ENCODE data around the gene TMOD2.

DNA sequence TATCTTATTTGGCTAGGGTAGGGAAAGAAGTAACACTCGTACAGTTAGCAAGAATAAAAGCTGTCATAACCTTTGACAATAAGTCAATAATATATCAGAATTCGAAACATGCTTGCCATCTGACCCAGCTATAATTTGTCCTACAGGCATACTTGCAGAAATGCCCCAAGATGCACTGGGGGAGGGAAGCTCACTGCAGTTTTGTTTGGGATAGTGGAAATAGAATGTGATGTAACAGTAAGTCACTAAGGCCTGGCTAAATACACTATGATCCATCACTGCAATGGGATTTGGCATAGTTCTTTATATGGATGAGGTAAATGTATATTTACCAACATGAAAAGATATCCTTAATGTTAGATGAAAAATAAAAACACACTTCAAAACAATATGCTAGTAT is 52.6 kb downstream of the TMOD2 start:
- TF ChIP-seq, protein P1, sequence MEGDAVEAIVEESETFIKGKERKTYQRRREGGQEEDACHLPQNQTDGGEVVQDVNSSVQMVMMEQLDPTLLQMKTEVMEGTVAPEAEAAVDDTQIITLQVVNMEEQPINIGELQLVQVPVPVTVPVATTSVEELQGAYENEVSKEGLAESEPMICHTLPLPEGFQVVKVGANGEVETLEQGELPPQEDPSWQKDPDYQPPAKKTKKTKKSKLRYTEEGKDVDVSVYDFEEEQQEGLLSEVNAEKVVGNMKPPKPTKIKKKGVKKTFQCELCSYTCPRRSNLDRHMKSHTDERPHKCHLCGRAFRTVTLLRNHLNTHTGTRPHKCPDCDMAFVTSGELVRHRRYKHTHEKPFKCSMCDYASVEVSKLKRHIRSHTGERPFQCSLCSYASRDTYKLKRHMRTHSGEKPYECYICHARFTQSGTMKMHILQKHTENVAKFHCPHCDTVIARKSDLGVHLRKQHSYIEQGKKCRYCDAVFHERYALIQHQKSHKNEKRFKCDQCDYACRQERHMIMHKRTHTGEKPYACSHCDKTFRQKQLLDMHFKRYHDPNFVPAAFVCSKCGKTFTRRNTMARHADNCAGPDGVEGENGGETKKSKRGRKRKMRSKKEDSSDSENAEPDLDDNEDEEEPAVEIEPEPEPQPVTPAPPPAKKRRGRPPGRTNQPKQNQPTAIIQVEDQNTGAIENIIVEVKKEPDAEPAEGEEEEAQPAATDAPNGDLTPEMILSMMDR (conservative IDR thresholded peaks at IDR 0.05; ENCODE audit: low read length) = no peak
- no peak for TF ChIP-seq EZH2phosphoT487 (IDR thresholded peaks at IDR 0.05; ENCODE audit: borderline replicate concordance, low read depth, low read length)

All from OCI-LY7 (cell line).